Neutrophil (primary cell): ENCODE results near the gene YPEL2.

Experiments
- H3K27ac ChIP-seq: fragments of 200-600 bp; sonication (generic); 2 replicates; pipeline ENCODE4 v1.5.1; 2016; ENCODE audit warnings: mild to moderate bottlenecking, moderate library complexity
- H3K27me3 ChIP-seq: fragments of 200-600 bp; sonication (generic); 2 replicates; pipeline ENCODE4 v1.6.0; 2016; ENCODE audit warnings: mild to moderate bottlenecking
- H3K36me3 ChIP-seq: fragments of 200-600 bp; sonication (generic); 2 replicates; pipeline ENCODE4 v1.5.1; 2017
- H3K4me1 ChIP-seq, 2 experiments: fragments of 200-600 bp in 1 of 2; sonication (generic) in 1 of 2; 1 replicate in 1 of 2; 2 replicates in 1 of 2; pipeline versions ENCODE4 v1.5.1 to v1.6.1; 2013 to 2016; ENCODE audit warnings: low read depth in 1 of 2, low read length in 1 of 2, mild to moderate bottlenecking in 1 of 2, moderate library complexity in 1 of 2; ENCODE audit not compliant: control insufficient read depth in 1 of 2, insufficient read depth in 1 of 2
- H3K4me3 ChIP-seq, 2 experiments: fragments of 200-600 bp in 1 of 2; sonication (generic) in 1 of 2; 1 replicate in 1 of 2; 2 replicates in 1 of 2; pipeline ENCODE4 v1.5.1; 2013 to 2016; ENCODE audit warnings: low read depth in 1 of 2, low read length in 1 of 2, mild to moderate bottlenecking in 1 of 2, moderate library complexity in 1 of 2
- H3K9me3 ChIP-seq: fragments of 200-600 bp; sonication (generic); 2 replicates; pipeline ENCODE4 v1.5.1; 2016
- CTCF ChIP-seq: fragments of 200-600 bp; sonication (generic); IDR thresholded peaks from 2 replicates; pipeline ENCODE4 v1.5.1; 2016; ENCODE audit warnings: antibody characterized with exemption

Gene YPEL2

GRCh38 chr17:59377410-59377809, 46.0 kb downstream of the YPEL2 start:
- peaks cover 19 to 20% of the 10 kb centered on the region in 2 experiments for H3K4me1 ChIP-seq
- no peaks in the 10 kb centered on the region for H3K36me3 ChIP-seq
- H3K9me3 ChIP-seq, result no peaks in the 10 kb centered on the region
- H3K27ac ChIP-seq, result no peak overlapping the region
- no peak overlapping the region for H3K4me3 ChIP-seq
- TF ChIP-seq CTCF, result no peak
- H3K27me3 ChIP-seq, result no peaks in the 10 kb centered on the region

- Histone ChIP-seq H3K4me3 (no peak overlapping the region), H3K4me1 (peaks cover 7% of the 10 kb centered on the region in 2 experiments), H3K36me3 (no peaks in the 10 kb centered on the region), H3K27ac (no peak overlapping the region), H3K9me3 (no peaks in the 10 kb centered on the region), H3K27me3 (no peaks in the 10 kb centered on the region)
- TF ChIP-seq CTCF, result no peak
Measured at GRCh38 chr17:59378675-59379074, 47.2 kb downstream of the YPEL2 start.

- TF ChIP-seq CTCF, result no peak
- H3K27ac ChIP-seq, result no peak overlapping the region
- no peaks in the 10 kb centered on the region for H3K9me3 ChIP-seq
- no peaks in the 10 kb centered on the region for H3K27me3 ChIP-seq
- no peaks in the 10 kb centered on the region for H3K36me3 ChIP-seq
- no peak overlapping the region for H3K4me3 ChIP-seq
- H3K4me1 ChIP-seq, result no peaks in the 10 kb centered on the region
Measured at GRCh38 chr17:59380474-59380873, 49.0 kb downstream of the YPEL2 start.

- H3K4me1 ChIP-seq, result no peaks in the 10 kb centered on the region
- no peak overlapping the region for H3K4me3 ChIP-seq
- H3K9me3 ChIP-seq, result no peaks in the 10 kb centered on the region
- H3K36me3 ChIP-seq, result no peaks in the 10 kb centered on the region
- no peak for TF ChIP-seq CTCF
- no peaks in the 10 kb centered on the region for H3K27me3 ChIP-seq
- no peak overlapping the region for H3K27ac ChIP-seq
Measured at GRCh38 chr17:59381716-59382570, 50.5 kb downstream of the YPEL2 start.

GRCh38 chr17:59383893-59384292, 52.4 kb downstream of the YPEL2 start:
- Histone ChIP-seq H3K9me3 (no peaks in the 10 kb centered on the region), H3K4me1 (no peaks in the 10 kb centered on the region), H3K27me3 (no peaks in the 10 kb centered on the region), H3K36me3 (peaks cover under 1% of the 10 kb centered on the region), H3K4me3 (no peak overlapping the region), H3K27ac (no peak overlapping the region)
- no peak for TF ChIP-seq CTCF
